ENCODE measurements around the gene VPS4A.
"Not testable (repeated sequence)": the region's sequence is repeated elsewhere in the genome, so short reads cannot be mapped to it uniquely, and the experiment has no call there.

Gene VPS4A

DNA sequence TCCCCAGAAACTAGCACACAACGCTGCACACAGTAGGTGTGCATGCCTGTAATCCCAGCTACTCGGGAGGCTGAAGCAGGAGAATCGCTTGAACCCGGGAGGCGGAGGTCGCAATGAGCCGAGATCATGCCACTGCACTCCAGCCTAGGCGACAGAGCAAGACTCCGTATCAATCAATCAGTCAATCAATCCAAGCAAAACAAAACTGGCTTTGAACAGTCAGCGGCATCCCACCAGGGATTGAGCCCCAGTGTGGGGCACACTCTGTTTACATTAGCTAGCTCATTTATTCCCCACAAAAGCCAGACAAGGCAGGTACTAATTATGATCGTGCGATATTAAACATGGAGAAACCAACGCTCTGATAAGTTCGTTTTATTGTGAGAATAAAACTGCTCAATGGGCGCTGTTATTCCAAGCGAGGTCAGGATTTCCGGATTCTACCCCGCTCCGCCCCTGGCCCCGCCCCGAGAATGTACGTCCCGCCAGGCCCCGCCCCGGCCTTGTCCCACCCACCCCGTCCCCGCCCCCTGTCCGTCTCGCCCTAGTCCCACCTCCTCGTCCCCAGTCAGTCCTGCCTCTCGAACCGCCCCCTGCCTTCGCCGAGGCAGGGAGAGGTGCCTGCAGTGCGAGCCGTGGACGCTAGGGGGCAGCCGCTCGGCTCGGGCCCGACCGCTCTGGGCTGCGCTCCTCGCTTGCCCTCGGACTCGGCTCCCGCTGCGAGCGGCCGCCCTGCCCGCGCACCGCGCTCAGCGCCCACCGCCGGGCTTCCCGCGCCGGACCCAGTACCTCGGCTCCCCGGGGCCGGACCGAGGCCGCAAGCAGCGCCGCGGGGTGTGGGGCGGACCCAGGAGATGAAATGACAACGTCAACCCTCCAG is at the start of gene VPS4A:
TSS of gene VPS4A (plus strand) at position 698 of the 880 bp plus-strand sequence. CDS start at position 860, 162 bp downstream.
- DNase-seq (peak; percentile 99), ATAC-seq (peak; percentile 99)

DNA sequence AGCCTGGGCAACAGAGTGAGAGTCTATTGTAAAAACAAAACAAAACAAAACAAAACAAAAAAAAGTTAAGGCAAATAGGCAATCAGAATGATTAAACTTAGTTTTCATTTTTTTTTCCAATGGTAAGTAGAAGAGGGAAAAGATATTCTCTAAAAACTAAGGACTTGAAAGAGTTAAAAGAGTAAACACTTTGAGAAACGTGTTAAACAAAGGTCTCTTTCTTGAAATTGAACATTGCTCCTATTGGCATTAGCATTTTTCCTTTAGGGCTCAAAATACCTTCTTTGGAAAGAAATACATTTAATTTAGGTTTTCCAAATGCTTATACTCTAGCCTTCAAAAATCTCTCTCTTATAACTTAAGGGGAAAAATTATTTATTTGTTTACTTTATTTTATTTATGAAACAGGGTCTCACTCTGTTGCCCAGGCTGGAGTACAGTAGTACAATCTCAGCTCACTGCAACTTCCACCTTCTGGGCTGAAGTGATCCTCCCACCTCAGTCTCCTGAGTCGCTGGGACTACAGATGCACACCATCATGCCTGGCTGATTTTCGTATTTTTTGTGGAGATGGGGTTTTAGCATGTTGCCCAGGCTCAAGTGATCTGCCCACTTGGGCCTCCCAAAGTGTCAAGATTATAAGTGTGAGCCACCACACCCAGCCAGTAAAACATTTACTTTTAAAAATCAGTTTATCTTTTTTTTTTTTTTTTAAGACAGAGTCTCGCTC is 44.7 kb upstream of the VPS4A start:
- DNase-seq (no peak), ATAC-seq (no peak)

DNA sequence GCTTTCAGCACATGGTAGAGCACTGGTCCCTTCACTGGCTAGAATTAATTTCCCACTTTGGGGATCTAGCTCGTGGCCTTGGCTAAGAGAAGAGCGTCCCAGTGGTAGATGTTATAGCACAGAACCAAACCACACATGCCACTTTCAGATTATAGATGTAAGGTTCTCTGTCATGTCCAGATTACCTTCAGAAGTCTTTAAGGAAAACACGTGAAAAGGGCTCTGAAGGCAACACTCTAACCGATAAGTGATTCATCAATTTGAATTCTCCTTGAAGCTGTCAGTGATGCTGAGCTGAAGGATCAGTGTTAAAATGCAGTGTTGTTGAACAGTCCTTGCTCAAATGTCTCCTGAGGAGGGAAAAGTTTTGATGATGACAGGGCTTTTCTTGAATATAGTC is 43.5 kb upstream of the VPS4A start:
- no peak for ATAC-seq
- no peak for DNase-seq

DNA sequence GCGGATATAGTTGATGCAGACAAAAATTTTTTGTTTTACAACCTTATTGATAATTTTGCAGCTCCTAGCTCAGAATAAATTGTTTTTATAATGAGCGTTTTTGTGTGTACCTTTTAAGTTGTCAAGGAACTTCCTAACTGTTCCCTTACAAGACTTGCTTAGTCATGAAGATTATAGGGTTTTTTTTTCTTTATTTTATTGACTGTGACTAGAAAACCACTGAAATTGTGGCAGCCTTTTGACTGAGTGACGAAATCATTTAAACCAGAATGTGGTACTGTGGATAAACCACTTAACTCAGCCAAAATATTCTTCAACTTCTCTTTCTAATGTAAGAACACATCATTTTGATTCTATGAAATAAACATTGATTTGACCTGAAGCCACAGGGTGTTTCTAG is 40.8 kb upstream of the VPS4A start:
- ATAC-seq (no peak), DNase-seq (no peak)

DNA sequence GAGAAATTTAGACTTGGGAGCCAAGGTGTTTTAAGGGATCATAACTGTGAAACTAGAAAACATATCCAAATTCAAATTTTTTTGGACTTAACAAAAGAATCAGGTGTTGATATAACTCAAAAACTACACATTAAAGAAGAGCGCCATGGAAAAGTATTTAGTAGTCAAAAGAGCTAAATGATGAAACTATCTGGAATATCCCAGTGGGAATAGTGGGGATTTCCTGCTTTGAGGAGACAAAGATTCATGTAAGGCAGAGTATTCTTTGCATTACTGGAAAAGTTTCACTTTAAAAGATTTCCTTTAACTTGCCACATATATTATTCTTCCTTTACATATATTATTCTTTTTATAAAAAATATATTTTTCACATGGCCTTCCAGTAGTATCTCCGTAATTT is 40.3 kb upstream of the VPS4A start:
- ATAC-seq (no peak), DNase-seq (no peak)

DNA sequence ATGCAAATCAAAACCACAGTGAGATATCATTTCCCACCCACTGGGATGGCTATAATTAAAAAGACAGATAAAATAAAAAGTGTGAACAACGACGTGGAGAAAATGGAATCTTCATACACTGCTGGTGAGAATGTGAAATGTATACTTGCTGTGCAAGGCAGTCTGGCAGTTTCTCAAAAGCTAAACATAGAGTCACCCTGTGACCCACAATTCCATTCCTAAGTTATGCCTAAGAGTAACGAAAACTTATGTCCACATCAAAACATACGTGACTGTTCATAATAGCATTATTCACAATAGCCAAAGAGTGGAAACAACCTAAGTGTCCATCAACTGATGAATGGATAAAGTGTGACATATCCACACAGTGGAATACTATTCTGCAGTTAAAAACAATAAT is 38.1 kb upstream of the VPS4A start:
- no peak for ATAC-seq

DNA sequence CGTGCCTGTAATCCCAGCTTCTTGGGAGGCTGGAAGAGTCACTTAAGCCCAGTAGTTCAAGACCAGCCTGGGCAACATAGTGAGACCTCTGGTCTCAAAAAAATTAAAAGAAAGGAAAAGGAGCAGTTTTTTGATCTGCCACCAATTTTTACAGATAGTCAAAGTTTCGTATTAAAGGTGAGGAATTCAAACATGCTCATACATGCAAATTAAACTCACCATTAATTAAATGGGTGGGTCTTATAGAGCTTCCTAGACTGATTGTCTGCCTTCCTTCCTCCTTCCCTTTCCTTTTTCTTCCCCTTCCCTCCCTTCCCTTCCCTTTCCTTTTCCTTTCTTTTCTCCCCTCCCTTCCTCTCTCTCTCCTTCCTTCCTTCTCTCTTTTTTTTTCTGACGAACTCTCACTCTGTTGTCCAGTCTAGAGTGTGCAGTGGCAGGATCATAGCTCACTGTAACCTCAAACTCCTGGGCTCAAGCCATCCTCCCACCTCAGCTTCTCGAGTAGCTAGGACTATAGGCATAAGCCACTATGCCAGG is 36.4 kb upstream of the VPS4A start:
- no peak for ATAC-seq
- DNase-seq: no peak

More for the DNA sequence above, 38.1 kb upstream of the VPS4A start:
- DNase-seq: no peak

DNA sequence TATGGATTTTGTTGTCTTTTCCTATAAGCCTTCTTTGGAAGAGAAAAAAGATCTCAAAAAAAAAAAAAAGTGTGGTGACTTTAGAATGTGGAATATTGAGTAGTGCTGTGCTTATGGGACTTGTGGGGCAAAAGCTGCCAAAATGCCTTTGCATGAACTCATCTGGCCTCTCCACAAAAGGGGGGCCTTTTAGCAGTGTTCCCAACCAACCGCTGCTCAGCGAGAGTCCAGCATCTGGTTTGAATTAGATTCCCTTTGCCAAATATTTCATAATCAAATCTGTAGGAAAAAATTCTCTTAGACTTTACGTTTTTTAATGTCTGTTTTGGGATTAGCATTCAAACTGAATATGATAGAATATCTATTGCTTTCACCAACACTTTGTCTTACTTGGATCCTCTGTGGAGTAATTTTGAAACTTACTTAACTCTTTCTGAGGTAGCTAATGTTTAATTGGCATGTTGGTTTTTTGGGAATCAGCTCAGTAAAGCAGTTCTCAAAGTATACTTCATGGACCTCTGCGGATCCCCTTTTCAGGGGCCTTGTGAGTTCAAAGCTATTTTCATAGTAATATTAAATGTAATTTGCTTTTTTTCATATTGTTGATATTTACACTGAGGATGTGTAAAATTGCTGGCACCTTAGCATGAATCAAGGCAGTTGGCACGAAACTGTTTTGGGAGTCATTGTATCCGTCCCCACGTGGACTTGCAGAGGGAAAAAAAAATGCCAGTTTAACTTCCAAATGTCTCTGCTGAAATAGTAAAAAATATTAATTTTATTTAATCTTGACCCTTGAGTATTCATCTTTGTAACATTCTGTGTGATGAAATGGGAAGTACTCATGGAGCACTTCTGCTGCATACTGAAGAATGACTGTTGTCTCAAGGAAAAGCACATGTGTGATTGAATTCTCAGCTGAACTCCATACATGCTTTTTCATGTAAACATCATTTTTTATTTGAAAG is 34.7 kb upstream of the VPS4A start:
- ATAC-seq (no peak), DNase-seq (no peak)

DNA sequence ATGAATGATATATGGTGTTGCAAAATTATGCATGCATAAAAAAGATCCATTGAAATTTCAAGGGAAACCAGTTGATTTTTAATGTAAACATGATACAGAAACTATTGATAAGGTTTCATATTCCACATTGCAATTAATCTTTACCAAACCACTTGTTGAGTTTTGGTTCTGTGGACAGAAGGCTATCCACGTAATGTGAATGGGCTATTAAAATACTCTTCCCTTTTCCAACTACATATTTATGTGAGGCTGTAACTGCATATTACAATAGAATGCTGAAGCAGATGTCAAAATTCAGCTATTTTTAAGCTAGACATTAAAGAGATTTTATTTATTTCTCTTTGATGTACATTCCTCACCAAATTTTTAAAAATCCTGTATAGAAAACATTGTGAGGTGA is 33.7 kb upstream of the VPS4A start:
- DNase-seq (no peak), ATAC-seq (no peak)

DNA sequence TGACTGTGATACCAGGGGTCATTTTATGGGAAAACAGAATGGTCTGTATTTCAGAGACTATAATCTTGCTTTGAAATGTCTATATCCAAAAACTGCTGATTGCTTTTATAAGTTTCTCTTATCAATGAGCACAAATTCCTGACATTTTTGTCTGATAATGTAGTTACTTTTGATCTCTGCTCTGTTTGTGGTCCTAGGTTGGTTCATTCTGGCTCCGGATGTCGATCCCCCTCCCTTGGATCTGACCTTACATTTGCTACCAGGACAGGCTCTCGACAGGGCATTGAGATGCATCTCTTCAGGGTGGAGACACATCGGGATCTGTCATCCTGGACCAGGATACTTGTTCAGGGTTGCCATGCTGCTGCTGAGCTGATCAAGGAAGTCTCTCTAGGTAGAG is 27.3 kb upstream of the VPS4A start:
- ATAC-seq: no peak
- DNase-seq: no peak

DNA sequence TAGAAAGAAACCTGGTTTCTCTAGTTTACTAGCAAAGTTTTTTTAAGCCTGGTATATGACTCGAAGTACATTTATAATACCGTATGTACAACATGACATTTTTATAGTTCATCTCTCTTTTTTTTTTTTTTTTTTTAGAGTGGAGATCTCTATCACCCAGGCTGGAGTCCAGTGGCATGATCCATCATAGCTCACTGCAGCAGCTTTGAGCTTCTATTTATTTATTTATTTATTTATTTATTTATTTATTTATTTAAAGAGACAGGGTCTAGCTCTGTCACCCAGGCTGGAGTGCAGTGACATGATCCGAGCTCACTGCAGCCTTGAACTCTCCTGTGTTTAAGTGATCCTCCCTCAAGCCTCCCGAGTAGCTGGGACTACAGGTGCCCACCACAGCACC is 25.9 kb upstream of the VPS4A start:
- DNase-seq (no peak), ATAC-seq (no peak)

DNA sequence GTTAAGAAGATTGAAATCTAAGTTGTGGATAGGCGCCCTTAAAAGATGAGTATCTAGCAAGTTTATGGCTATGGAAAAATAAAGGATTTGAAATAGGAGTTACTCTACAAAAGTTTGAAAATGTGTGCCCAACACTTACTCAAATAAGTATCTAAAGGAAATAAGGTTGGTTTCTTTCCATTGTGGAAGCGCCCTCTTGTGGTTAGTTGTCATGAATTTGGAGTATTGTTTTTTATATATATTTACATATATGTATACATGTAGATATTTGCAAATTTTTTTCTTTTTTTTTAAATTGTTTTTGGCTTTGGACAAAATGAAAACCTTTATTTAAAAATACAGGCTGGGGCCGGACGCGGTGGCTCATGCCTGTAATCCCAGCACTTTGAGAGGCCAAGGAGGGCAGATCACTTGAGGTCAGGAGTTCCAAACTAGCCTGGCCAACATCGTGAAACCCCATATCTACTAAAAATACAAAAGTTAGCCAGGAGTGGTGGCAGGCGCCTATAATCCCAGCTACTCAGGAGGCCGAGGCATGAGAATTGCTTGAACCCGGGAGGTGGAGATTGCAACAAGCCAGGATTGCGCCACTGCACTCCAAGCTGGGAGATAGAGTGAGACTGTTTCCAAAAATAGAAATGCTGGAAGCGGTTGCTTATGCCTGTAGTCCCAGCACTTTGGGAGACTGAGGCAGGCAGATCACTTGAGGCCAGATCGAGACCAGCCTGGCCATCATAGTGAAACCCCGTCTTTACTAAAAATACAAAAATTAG is 24.0 kb upstream of the VPS4A start:
- ATAC-seq: no peak
- peak; percentile 26 for DNase-seq

DNA sequence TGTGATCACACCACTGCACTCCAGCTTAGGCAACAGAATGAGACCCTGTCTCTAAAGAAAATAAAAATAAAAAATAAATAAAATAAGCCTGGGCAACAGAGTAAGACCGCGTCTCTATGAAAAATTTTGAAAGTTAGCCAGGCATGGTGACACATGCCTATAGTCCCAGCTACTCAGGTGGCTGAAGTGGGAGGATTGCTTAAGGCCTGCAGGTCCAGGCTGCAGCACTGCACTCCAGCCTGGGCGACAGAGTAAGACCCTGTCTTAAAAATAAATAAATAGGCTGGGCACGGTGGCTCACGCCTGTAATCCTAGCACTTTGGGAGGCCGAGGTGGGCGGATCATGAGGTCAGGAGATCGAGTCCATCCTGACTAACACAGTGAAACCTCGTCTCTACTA is 19.5 kb upstream of the VPS4A start:
- ATAC-seq, DNase-seq: not testable (repeated sequence)

DNA sequence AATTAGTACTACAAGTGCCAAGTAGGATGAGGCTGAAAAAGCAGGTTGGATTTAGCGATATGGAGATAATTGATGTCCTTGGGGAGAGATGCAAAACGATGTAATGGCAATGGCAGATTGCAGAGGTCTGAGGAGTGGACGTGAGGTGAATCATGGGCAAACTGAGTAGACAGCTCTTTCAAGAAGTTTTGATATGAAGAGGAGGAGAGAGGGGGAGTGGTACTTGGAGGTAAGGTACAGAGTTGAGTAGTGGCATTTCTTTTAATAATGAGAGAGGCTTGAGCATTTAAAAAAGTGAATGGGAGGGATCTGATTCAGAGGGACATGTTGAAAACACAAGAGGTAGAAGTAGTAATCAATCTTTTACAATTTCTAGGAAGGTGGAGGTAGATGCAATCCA is 17.7 kb upstream of the VPS4A start:
- DNase-seq (no peak), ATAC-seq (no peak)

DNA sequence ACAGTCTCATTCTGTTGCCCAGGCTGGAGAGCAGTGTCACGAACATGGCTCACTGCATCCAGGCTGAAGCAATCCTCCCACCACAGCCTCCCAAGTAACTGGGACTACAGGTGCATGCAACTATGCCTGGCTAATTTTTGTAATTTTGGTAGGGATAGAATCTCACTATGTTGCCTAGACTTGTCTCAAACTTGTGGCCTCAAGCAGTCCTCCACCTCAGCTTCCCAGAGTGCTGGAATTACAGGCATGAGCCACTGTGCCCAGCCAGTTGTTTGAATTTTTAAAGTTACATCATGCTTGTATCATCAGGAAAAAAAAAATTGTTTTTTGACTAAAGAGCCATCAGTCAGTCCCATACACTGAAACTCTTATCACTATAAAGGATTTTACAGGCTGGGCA is 17.1 kb upstream of the VPS4A start:
- no peak for ATAC-seq

DNA sequence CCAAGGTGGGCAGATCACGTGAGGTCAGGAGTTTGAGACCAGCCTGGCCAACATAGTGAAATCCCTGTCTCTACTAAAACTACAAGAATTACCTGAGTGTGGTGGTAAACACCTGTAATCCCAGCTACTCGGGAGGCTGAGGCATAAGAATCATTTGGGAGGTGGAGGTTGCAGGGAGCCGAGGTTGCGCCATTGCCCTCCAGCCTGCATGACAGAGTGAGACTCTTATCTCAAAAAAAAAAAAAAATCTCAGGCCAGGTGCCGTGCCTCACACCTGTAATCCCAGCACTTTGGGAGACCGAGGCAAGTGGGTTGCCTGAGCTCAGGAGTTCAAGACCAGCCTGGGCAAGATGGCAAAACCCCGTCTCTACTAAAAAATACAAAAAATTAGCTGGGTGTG is 14.4 kb upstream of the VPS4A start:
- not testable (repeated sequence) for ATAC-seq, DNase-seq

More for the DNA sequence above, 17.1 kb upstream of the VPS4A start:
- DNase-seq: no peak

DNA sequence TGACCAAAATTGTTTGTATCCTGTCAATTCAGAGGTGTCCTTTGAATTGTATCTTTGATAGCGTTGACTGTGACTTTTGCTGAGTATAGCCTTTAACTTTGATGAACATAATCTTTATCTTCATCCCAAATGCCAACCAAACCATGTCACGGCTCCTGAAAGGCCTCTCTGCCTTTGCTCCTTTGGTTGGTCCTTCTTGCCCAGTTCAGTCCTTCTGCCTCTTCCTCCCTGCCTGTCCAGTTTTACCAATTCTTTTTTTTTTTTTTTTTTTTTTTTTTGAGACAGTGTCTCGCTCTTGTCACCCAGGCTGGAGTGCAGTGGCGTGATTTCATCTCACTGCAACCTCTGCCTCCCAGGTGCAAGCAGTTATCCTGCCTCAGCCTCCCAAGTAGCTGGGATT is 12.9 kb upstream of the VPS4A start:
- no peak for DNase-seq
- ATAC-seq: no peak

DNA sequence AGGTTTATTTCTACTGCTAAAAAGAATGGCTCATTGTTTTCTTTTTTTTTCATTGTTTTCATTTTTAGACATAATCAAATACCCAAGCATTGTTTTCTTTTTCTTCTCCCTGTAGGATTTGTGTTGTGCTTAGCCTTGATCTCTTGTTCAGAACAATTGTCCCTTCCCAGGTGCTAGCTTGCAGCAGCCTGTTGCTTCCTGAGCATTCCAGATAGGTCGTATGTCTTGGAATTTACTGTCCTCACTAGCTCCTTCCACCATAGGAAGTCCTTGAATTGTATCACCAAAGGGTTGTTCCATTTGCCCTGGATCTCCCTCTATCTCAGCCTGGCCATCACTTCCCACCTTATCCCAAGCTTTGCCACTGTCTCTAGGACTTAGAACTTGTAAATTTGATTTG is 10.0 kb upstream of the VPS4A start:
- no peak for ATAC-seq

DNA sequence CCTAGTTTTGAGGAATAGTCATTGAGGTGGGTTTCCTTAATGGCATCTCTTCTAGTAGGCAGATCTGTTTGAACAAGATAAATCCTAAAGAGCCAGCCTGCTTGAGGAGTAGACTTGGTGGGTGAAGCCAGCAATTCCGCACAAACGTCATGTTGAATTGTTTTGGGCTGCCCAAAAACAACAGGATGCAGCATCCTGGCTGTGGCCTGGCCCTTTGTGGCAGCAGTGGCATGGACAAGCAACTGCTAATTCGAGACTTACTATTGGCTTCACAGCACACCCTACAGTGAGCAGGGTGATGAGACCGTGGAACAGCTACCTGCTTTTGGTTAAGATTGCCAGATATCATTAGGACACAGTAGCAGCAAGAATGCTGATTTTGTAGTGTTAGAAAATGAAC is 9.3 kb upstream of the VPS4A start:
- no peak for DNase-seq
- ATAC-seq: no peak

More for the DNA sequence above, 10.0 kb upstream of the VPS4A start:
- DNase-seq: no peak

DNA sequence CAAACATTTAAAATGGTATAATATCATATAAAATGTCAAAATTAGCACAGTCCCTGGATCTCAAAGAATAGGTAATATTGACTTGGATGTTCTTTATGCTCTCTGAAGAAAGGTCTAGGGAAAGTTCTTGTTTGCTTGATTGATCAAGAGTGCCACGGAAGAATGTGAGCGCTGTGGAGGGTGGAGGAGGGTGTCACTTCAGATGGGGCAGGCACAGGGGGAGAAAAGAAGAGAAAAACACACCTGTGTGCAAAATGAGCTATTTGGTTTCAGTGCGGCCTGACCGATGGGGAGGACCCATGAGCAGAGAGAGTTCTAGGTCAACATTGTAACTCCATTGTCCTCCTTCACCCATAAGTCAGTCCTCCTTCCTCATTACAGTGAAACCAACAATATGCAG is 8.8 kb upstream of the VPS4A start:
- DNase-seq: no peak
- no peak for ATAC-seq

DNA sequence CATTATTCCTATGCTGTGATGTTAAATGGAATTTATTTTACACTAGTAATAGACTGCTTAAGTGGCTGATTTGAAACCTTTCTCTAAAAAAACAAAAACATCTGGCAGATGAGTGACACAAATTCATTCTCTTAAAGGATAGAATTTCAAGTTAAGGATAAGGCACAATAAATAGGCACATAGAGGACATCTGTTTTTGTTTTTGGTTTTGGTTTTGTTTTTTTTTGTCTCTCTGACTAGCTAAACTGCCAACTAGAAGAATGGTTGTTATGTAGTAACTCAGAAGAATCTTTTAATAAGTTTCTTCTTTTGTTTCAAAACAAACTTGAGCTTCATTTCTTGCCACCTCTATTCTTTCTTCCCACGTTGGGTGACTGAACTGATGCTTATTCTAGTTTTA is 5.1 kb upstream of the VPS4A start:
- no peak for ATAC-seq
- DNase-seq: no peak

Data from stimulated activated naive CD8-positive, alpha-beta T cell treated with anti-CD3 and anti-CD28 coated beads, Interleukin-15, Interleukin-2, amounts not matched to agents 100 U/mL and 50 U/mL, for 24 hours (primary cell).